Trophoblast cell (in vitro differentiated cells and primary cell): ENCODE measurements around the gene CAPNS2.

ENCODE experiments used
- DNase-seq, 2 donors: peaks; one replicate each; pipeline ENCODE4 v3.0.0-alpha.2; 2016
- H2AFZ ChIP-seq: 2 replicates; pipeline ENCODE4 v1.6.1; 2013; ENCODE audit warnings: low read length, moderate library complexity, mild to moderate bottlenecking; ENCODE audit not compliant: insufficient read depth, poor library complexity
- H2AK5ac ChIP-seq: 2 replicates; pipeline ENCODE4 v1.6.1; 2013; ENCODE audit warnings: mild to moderate bottlenecking, low read length
- H2BK120ac ChIP-seq: 2 replicates; pipeline ENCODE4 v1.6.1; 2013; ENCODE audit warnings: low read length, mild to moderate bottlenecking, moderate library complexity; ENCODE audit not compliant: insufficient read depth, poor library complexity
- H2BK12ac ChIP-seq: 2 replicates; pipeline ENCODE4 v1.6.1; 2013; ENCODE audit warnings: mild to moderate bottlenecking, low read length, moderate library complexity
- H2BK5ac ChIP-seq: 2 replicates; pipeline ENCODE4 v1.6.1; 2013; ENCODE audit warnings: low read length, low read depth, moderate library complexity, mild to moderate bottlenecking; ENCODE audit not compliant: poor library complexity
- H3K14ac ChIP-seq: 2 replicates; pipeline ENCODE4 v1.6.1; 2013; ENCODE audit warnings: mild to moderate bottlenecking, low read length
- H3K18ac ChIP-seq: 2 replicates; pipeline ENCODE4 v1.6.1; 2013; ENCODE audit warnings: mild to moderate bottlenecking, low read length
- H3K23ac ChIP-seq: 2 replicates; pipeline ENCODE4 v1.6.1; 2013; ENCODE audit warnings: low read length
- H3K27ac ChIP-seq: 2 replicates; pipeline ENCODE4 v1.5.1; 2013; ENCODE audit warnings: low read depth, mild to moderate bottlenecking, inconsistent platforms, low read length, moderate library complexity
- H3K27me3 ChIP-seq: 2 replicates; pipeline ENCODE4 v1.6.1; 2013; ENCODE audit warnings: inconsistent platforms, mild to moderate bottlenecking, low read length, moderate library complexity; ENCODE audit not compliant: insufficient read depth
- H3K36me3 ChIP-seq, 2 experiments: 1 replicate in 1 of 2; 2 replicates in 1 of 2; pipeline ENCODE4 v1.6.1; 2013; ENCODE audit warnings: low read length in 2 of 2, mild to moderate bottlenecking in 2 of 2, moderate library complexity in 1 of 2; ENCODE audit not compliant: insufficient read depth in 2 of 2, control insufficient read depth in 1 of 2
- H3K4ac ChIP-seq: 2 replicates; pipeline ENCODE4 v1.6.1; 2013; ENCODE audit warnings: low read depth, mild to moderate bottlenecking, low read length, moderate library complexity
- H3K4me1 ChIP-seq, 2 experiments: 1 replicate in 1 of 2; 2 replicates in 1 of 2; pipeline ENCODE4 v1.6.1; 2013; ENCODE audit warnings: low read length in 2 of 2, mild to moderate bottlenecking in 2 of 2, moderate library complexity in 1 of 2; ENCODE audit not compliant: insufficient read depth in 2 of 2, control insufficient read depth in 1 of 2
- H3K4me2 ChIP-seq: 2 replicates; pipeline ENCODE4 v1.6.1; 2013; ENCODE audit warnings: inconsistent platforms, mild to moderate bottlenecking, low read length, moderate library complexity
- H3K4me3 ChIP-seq: 2 replicates; pipeline ENCODE4 v1.5.1; 2013; ENCODE audit warnings: mild to moderate bottlenecking, low read depth, low read length, inconsistent platforms
- H3K79me1 ChIP-seq: one replicate; pipeline ENCODE4 v1.6.1; 2013; ENCODE audit warnings: low read length
- H3K79me2 ChIP-seq: 2 replicates; pipeline ENCODE4 v1.6.1; 2013; ENCODE audit warnings: low read length, mild to moderate bottlenecking; ENCODE audit not compliant: control insufficient read depth, insufficient read depth, poor library complexity
- H3K9ac ChIP-seq: 2 replicates; pipeline ENCODE4 v1.6.1; 2013; ENCODE audit warnings: mild to moderate bottlenecking, low read length
- H3K9me3 ChIP-seq: 2 replicates; pipeline ENCODE4 v1.6.1; 2013; ENCODE audit warnings: low read depth, mild to moderate bottlenecking, control low read depth, inconsistent platforms, low read length; ENCODE audit not compliant: insufficient read depth
- H4K12ac ChIP-seq: 2 replicates; pipeline ENCODE4 v1.6.1; 2013; ENCODE audit warnings: low read depth, mild to moderate bottlenecking, low read length, moderate library complexity
- H4K8ac ChIP-seq: 2 replicates; pipeline ENCODE4 v1.6.1; 2013; ENCODE audit warnings: low read depth, mild to moderate bottlenecking, low read length, moderate library complexity
- H4K91ac ChIP-seq: one replicate; pipeline ENCODE4 v1.6.1; 2013; ENCODE audit warnings: low read depth, mild to moderate bottlenecking, low read length, moderate library complexity
- WGBS: extraction: QIAGEN DNeasy Blood & Tissue Kit; methylation state at CpG from one replicate; pipeline ENCODE4 v1.1.7; 2013; ENCODE audit warnings: missing lambda C conversion rate; ENCODE audit not compliant: insufficient read length, insufficient coverage; ENCODE audit errors: extremely low coverage; 5-methylcytosine and 5-hydroxymethylcytosine counted together

CAPNS2 gene

DNA sequence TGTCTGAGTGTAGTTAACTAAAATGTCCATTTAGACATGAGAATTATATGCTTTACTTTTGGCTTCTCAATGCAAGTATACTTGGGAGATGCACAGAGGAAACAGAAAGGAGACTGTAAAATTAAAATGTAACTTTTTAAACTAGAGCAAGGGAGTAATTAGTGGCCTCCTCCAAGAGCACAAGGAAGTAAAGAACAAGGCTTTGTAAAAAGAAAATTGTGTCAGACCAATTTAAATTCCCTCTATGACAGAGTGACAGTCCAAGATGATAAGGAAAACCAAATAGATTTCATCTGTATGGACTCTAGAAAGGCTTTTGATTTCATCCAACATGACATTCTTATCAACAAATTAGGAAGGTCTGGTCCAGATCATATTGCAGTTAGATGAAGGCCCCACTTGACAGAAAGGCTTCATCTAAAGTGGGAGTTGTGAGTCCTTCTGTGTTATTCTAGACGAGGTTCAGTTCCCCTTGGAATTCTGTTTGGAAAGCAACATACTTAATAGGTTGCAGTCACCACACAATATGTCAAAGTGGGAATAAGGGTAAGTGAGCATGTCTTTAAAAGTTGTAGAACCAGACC is 6.5 kb upstream of the CAPNS2 start:
- H3K79me1 ChIP-seq, result no peaks in the 10 kb centered on the region
- no peak overlapping the region for H2AK5ac ChIP-seq
- H3K79me2 ChIP-seq, result no peaks in the 10 kb centered on the region
- no peak overlapping the region for H3K4ac ChIP-seq
- H3K9me3 ChIP-seq, result no peaks in the 10 kb centered on the region
- no peak overlapping the region for H3K4me2 ChIP-seq
- H3K9ac ChIP-seq, result no peak overlapping the region
- WGBS, result no CpG with 5 or more reads among the region's 1 CpG
- H3K36me3 ChIP-seq, result peaks cover 6% of the 10 kb centered on the region in 2 experiments
- no peak overlapping the region for H4K12ac ChIP-seq
- H3K27ac ChIP-seq, result no peak overlapping the region
- H2AFZ ChIP-seq, result no peak overlapping the region
- no peak for DNase-seq
- no peak overlapping the region for H3K4me3 ChIP-seq
- H2BK12ac ChIP-seq, result no peak overlapping the region
- no peaks in the 10 kb centered on the region for H3K27me3 ChIP-seq
- H2BK5ac ChIP-seq, result no peak overlapping the region
- H3K14ac ChIP-seq, result no peak overlapping the region
- H3K4me1 ChIP-seq, result no peaks in the 10 kb centered on the region
- no peak overlapping the region for H3K18ac ChIP-seq
- no peak overlapping the region for H3K23ac ChIP-seq
- H2BK120ac ChIP-seq, result no peak overlapping the region
- no peak overlapping the region for H4K91ac ChIP-seq
- no peak overlapping the region for H4K8ac ChIP-seq

DNA sequence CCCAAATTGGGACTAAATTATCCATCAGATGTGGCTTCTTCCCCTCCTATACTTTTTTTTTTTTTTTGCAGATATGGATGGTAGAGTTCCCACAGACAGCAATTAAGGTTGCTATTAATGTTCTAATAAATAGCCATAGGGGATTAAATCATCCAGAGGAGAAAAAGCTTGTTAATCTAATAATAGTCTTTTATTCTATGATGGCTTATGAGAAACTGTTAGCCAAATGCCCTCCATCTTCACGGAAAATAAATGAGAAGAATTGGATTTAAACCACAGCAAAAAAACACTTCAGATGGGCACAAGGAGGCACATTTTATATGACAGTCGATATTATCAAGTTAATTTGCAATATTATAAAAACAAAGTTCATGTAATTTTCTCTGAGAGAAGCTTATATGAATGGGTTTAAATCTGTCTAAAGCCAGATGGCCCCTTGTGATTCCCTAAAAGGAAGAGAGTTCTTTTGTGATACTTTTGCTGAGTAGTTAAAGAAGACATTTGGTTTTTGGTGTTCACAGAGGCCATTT is 5.1 kb upstream of the CAPNS2 start:
- H2BK12ac ChIP-seq, result no peak overlapping the region
- no peaks in the 10 kb centered on the region for H3K4me1 ChIP-seq
- H3K4me2 ChIP-seq, result no peak overlapping the region
- no peak overlapping the region for H3K4ac ChIP-seq
- no peak overlapping the region for H2AK5ac ChIP-seq
- no peak for DNase-seq
- no peaks in the 10 kb centered on the region for H3K79me1 ChIP-seq
- no peak overlapping the region for H3K9ac ChIP-seq
- H2BK120ac ChIP-seq, result no peak overlapping the region
- WGBS, result no CpG with 5 or more reads among the region's 2 CpGs
- H3K14ac ChIP-seq, result no peak overlapping the region
- H3K27ac ChIP-seq, result no peak overlapping the region
- H4K12ac ChIP-seq, result no peak overlapping the region
- no peak overlapping the region for H3K18ac ChIP-seq
- no peak overlapping the region for H3K4me3 ChIP-seq
- no peaks in the 10 kb centered on the region for H3K9me3 ChIP-seq
- peaks cover 2% of the 10 kb centered on the region in 2 experiments for H3K36me3 ChIP-seq
- H3K79me2 ChIP-seq, result no peaks in the 10 kb centered on the region
- no peak overlapping the region for H4K8ac ChIP-seq
- H3K23ac ChIP-seq, result no peak overlapping the region
- no peak overlapping the region for H4K91ac ChIP-seq
- no peak overlapping the region for H2BK5ac ChIP-seq
- H2AFZ ChIP-seq, result no peak overlapping the region
- H3K27me3 ChIP-seq, result no peaks in the 10 kb centered on the region

DNA sequence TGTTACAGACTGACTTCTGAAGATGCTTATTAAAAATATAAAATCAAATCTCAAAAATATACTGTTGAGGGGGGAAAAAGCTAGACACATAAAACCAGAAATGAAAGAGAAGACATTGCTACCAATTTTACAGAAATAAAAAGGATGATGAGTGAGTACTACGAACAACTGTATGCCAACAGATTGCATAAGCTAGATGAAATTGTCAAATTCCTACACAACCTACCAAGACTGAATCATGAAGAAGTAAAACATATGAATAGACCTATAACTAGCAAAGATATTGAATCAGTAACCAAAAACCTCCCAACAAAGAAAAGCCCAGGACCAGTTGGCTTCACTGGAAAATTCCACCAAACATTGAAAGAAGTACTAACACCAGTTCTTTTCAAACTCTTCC is 3.5 kb upstream of the CAPNS2 start:
- Histone ChIP-seq H3K4ac (no peak overlapping the region), H2AFZ (no peak overlapping the region), H3K36me3 (peaks cover 4 to 13% of the 10 kb centered on the region in 2 experiments), H3K79me2 (no peaks in the 10 kb centered on the region), H3K27me3 (no peaks in the 10 kb centered on the region), H3K9me3 (no peaks in the 10 kb centered on the region), H3K4me3 (no peak overlapping the region), H4K91ac (no peak overlapping the region), H3K79me1 (peaks cover 3% of the 10 kb centered on the region), H3K14ac (no peak overlapping the region), H3K18ac (no peak overlapping the region), H2BK5ac (no peak overlapping the region), H2BK12ac (no peak overlapping the region), H3K9ac (no peak overlapping the region), H4K8ac (no peak overlapping the region), H3K27ac (no peak overlapping the region), H2BK120ac (no peak overlapping the region), H3K4me2 (no peak overlapping the region), H3K4me1 (peaks cover 0 to 4% of the 10 kb centered on the region in 2 experiments), H3K23ac (no peak overlapping the region), H4K12ac (no peak overlapping the region), H2AK5ac (no peak overlapping the region)
- no CpG with 5 or more reads among the region's 1 CpG for WGBS
- DNase-seq, result no peak

DNA sequence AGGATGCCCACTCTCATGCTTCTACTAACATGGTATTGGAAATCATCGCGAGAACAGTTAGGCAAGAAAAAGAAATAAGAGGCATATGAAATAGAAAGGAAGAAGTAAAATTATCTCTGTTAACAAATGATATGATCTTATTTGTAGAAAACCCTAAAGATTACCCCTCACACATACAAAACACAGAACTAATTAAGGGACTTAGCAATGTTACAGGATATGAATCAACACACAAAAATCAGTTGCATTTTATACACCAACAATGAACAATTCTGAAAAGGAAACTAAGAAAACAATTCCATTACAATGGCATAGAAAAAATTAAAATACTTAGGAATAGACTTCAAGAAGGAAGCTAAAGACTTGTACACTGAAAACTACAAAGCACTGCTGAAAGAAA is 2.7 kb upstream of the CAPNS2 start:
- H3K14ac ChIP-seq, result no peak overlapping the region
- H2AFZ ChIP-seq, result no peak overlapping the region
- peaks cover 4 to 11% of the 10 kb centered on the region in 2 experiments for H3K36me3 ChIP-seq
- H4K8ac ChIP-seq, result no peak overlapping the region
- H3K27ac ChIP-seq, result no peak overlapping the region
- peaks cover 3 to 6% of the 10 kb centered on the region in 2 experiments for H3K4me1 ChIP-seq
- no peak overlapping the region for H3K4me2 ChIP-seq
- no peak overlapping the region for H2BK120ac ChIP-seq
- no peak overlapping the region for H3K4me3 ChIP-seq
- H3K79me2 ChIP-seq, result no peaks in the 10 kb centered on the region
- no peak overlapping the region for H3K18ac ChIP-seq
- no peak overlapping the region for H3K23ac ChIP-seq
- H2AK5ac ChIP-seq, result no peak overlapping the region
- H3K9ac ChIP-seq, result no peak overlapping the region
- H3K9me3 ChIP-seq, result no peaks in the 10 kb centered on the region
- WGBS, result no CpG with 5 or more reads among the region's 2 CpGs
- H2BK5ac ChIP-seq, result no peak overlapping the region
- H4K12ac ChIP-seq, result no peak overlapping the region
- peaks cover 5% of the 10 kb centered on the region for H3K79me1 ChIP-seq
- no peak overlapping the region for H3K4ac ChIP-seq
- no peak for DNase-seq
- H4K91ac ChIP-seq, result no peak overlapping the region
- H2BK12ac ChIP-seq, result no peak overlapping the region
- no peaks in the 10 kb centered on the region for H3K27me3 ChIP-seq
